CD4-positive, alpha-beta memory T cell (primary cell): ENCODE results near the gene MAP6. TPM values are rescaled to one million over a fixed set of nuclear protein-coding genes. Genes with fewer than 3 reads are reported as not detected.

ENCODE experiments used
- CTCF ChIA-PET: fragments of 350-600 bp; sonication (Branson Sonifier 250); formaldehyde crosslinking; loops from one replicate; lab custom pipeline; 2021; ENCODE audit warnings: inconsistent platforms; ENCODE audit not compliant: partially characterized antibody; lab: Charles Lee
- POLR2A ChIA-PET: fragments of 350-600 bp; sonication (Branson Sonifier 250); formaldehyde crosslinking; loops from one replicate; lab custom pipeline; 2021; ENCODE audit not compliant: partially characterized antibody; lab: Charles Lee
- DNase-seq, 5 donors: peaks; one replicate each; pipeline versions ENCODE4 v3.0.0 to v3.0.0-alpha.2; 2020 to 2022; ENCODE audit warnings: mixed read lengths in 1 of 5
- H3K27ac ChIP-seq: one replicate; pipeline ENCODE4 v1.7.0; 2013; ENCODE audit warnings: low read depth, low read length
- H3K27me3 ChIP-seq: 2 replicates; pipeline ENCODE4 v1.7.0; 2013; ENCODE audit warnings: mild to moderate bottlenecking, low read length, moderate library complexity; ENCODE audit not compliant: insufficient read depth
- H3K36me3 ChIP-seq: 2 replicates; pipeline ENCODE4 v1.7.0; 2013; ENCODE audit warnings: mild to moderate bottlenecking, low read length, moderate library complexity; ENCODE audit not compliant: insufficient read depth
- H3K4me1 ChIP-seq: 2 replicates; pipeline ENCODE4 v1.7.0; 2013; ENCODE audit warnings: mild to moderate bottlenecking, low read length, moderate library complexity; ENCODE audit not compliant: insufficient read depth
- H3K4me3 ChIP-seq, 2 donors: one replicate each; pipeline ENCODE4 v1.7.0; 2013; ENCODE audit warnings: low read length in 2 of 2, mild to moderate bottlenecking in 1 of 2
- H3K9me3 ChIP-seq, 2 donors: one replicate each; pipeline ENCODE4 v1.7.0; 2013; ENCODE audit warnings: low read length in 2 of 2, control low read depth in 1 of 2; ENCODE audit not compliant: control insufficient read depth in 1 of 2
- H3K27ac Mint-ChIP-seq, 7 donors: one replicate each; pipeline ENCODE4 v1.8.0; 2020 to 2021; ENCODE audit warnings: mixed read lengths in 7 of 7, mild to moderate bottlenecking in 6 of 7, inconsistent platforms in 3 of 7, moderate library complexity in 3 of 7
- H3K27me3 Mint-ChIP-seq, 2 donors: one replicate each; pipeline ENCODE4 v1.8.0; 2020 to 2021; ENCODE audit warnings: mixed read lengths in 2 of 2
- H3K36me3 Mint-ChIP-seq, 2 donors: one replicate each; pipeline ENCODE4 v1.8.0; 2020 to 2021; ENCODE audit warnings: mixed read lengths in 2 of 2, inconsistent platforms in 1 of 2, mild to moderate bottlenecking in 1 of 2
- H3K4me1 Mint-ChIP-seq, 4 donors: one replicate each; pipeline ENCODE4 v1.8.0; 2020 to 2021; ENCODE audit warnings: mixed read lengths in 4 of 4, mild to moderate bottlenecking in 1 of 4
- H3K4me3 Mint-ChIP-seq, 8 donors: one replicate each; pipeline ENCODE4 v1.8.0; 2020 to 2021; ENCODE audit warnings: mixed read lengths in 8 of 8, mild to moderate bottlenecking in 7 of 8, moderate library complexity in 6 of 8, inconsistent platforms in 3 of 8
- H3K9me3 Mint-ChIP-seq, 8 donors: one replicate each; pipeline ENCODE4 v1.8.0; 2020 to 2021; ENCODE audit warnings: mixed read lengths in 8 of 8, mild to moderate bottlenecking in 5 of 8, inconsistent platforms in 3 of 8, moderate library complexity in 1 of 8
- intact Hi-C: fragments of 100-400 bp; cut with micrococcal nuclease; formaldehyde crosslinking; loops from one replicate; pipeline ENCODE4 v1.15.1; 2023
- polyA plus RNA-seq, 2 donors: library from polyadenylated mRNA; unstranded; fragments of 300-500 nt; fragmentation: Illumina TruSeq; gene quantifications; one replicate each; pipeline ENCODE4 v1.2.3, GENCODE V29; 2021
- total RNA-seq, 2 experiments: library from RNA; stranded (reverse); gene quantifications; one replicate each; pipeline ENCODE4 v1.2.3, GENCODE V29; 2021

The MAP6 gene
- total and polyA plus RNA-seq, 4 experiments from 2014 or later = not detected

DNA sequence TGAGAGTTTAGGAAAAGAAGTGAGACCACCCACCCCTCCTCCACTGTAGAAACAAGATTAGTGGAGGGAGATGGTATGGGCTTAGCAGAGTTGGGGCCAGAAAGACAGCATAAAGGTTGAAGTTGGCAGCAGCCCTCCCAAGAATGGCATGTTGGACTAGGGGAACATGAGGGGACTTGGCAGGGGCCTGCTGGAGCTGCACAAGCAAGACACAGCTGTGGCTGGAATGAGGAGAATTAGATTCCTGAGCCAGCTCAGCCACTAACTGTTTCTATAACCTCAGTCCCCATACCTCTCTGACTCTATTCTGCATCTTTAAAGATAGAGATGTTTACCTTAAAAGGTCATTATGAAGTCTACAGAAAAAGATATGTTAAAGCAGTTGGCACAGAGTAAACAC is 13.2 kb downstream of the MAP6 start:
- no peak for DNase-seq
- intact Hi-C loops = no loop called here
- Histone ChIP-seq H3K36me3 (no peaks in the 10 kb centered on the region), H3K4me1 (no peaks in the 10 kb centered on the region), H3K4me3 (no peak overlapping the region), H3K9me3 (no peaks in the 10 kb centered on the region), H3K27ac (no peak overlapping the region), H3K27me3 (no peaks in the 10 kb centered on the region)
- Mint-ChIP-seq H3K4me1 (no peaks in the 10 kb centered on the region), H3K27ac (peak overlapping the region in 1 of 7 donors; percentile 87), H3K4me3 (no peak overlapping the region), H3K27me3 (peaks cover 18 to 21% of the 10 kb centered on the region in 2 donors), H3K9me3 (peaks cover 0 to 5% (median 0%) of the 10 kb centered on the region in 8 donors), H3K36me3 (no peaks in the 10 kb centered on the region)
- POLR2A ChIA-PET = no interaction called here
- CTCF ChIA-PET = no interaction called here

DNA sequence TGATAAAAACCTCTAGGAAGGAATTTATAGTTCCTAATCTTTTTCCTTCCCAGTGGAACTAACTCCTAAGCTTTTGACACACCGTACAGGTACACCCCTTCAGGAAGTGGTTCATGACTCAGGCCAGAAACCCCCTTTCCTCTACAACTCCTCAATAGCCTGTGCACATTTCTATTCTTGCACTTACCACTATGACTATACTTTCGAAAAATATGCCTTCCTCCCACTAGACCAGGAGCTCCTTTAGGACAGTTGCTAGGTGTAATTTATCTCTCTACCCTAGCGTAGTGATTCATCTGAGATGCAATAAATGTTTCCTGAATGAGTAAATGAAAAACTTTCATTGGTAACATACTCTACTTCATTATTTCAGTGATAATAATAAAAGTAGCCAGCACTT is 14.5 kb downstream of the MAP6 start:
- H3K27ac ChIP-seq = no peak overlapping the region
- Mint-ChIP-seq H3K36me3 (no peaks in the 10 kb centered on the region), H3K9me3 (peaks cover 0 to 5% (median 0%) of the 10 kb centered on the region in 8 donors), H3K27ac (no peak overlapping the region), H3K27me3 (peaks cover 11 to 13% of the 10 kb centered on the region in 2 donors), H3K4me1 (no peaks in the 10 kb centered on the region), H3K4me3 (no peak overlapping the region)
- no peaks in the 10 kb centered on the region for H3K9me3 ChIP-seq
- CTCF ChIA-PET = no interaction called here
- H3K36me3 ChIP-seq = no peaks in the 10 kb centered on the region
- POLR2A ChIA-PET = no interaction called here
- H3K4me1 ChIP-seq = no peaks in the 10 kb centered on the region
- no peaks in the 10 kb centered on the region for H3K27me3 ChIP-seq
- no peak overlapping the region for H3K4me3 ChIP-seq
- no peak for DNase-seq
- intact Hi-C loops = no loop called here

DNA sequence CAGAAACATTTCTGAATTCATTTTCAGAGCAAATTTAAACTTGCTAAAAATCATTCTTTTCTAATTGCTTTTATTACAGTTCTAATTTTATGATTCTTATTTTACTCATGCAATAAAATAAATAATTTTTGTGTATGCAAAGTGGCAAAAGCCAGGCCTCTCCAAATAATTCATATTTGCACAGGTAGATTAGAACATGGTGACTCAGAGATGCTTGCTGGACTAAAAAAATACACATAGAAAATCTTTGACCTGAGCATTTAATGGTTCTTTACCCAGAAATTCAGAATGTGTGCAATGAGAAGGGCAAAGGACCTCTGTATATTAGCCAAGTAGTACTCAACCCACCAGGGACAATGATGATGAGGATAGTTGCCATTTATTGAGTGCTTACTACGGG is 15.3 kb downstream of the MAP6 start:
- H3K4me3 ChIP-seq = no peak overlapping the region
- H3K27ac ChIP-seq = no peak overlapping the region
- intact Hi-C loops = no loop called here
- ChIA-PET POLR2A (no interaction called here), CTCF (no interaction called here)
- no peaks in the 10 kb centered on the region for H3K4me1 ChIP-seq
- H3K36me3 ChIP-seq = no peaks in the 10 kb centered on the region
- no peak for DNase-seq
- Mint-ChIP-seq H3K9me3 (peaks cover 0 to 3% (median 0%) of the 10 kb centered on the region in 8 donors), H3K27me3 (peaks cover 7 to 9% of the 10 kb centered on the region in 2 donors), H3K36me3 (no peaks in the 10 kb centered on the region), H3K4me1 (no peaks in the 10 kb centered on the region), H3K27ac (no peak overlapping the region), H3K4me3 (no peak overlapping the region)
- H3K9me3 ChIP-seq = no peaks in the 10 kb centered on the region
- H3K27me3 ChIP-seq = no peaks in the 10 kb centered on the region

DNA sequence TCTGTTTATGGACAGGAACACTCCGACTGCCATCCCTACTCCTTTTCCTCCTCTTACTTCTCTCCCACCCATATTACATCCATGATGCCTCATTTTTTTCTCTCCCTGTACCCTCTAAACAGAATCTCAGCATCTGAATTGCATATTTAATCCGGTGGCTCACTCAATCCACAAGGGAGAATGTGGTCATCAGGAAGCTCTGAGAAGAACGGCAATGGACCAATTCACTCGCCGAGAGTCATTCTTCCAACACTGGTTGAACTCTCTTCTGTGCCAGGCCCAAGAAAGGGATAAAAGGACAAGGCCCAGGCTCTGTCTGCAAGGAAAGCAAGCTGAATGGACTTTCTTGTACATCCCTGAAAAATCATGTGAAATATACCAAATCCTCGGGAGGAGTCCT is 15.9 kb downstream of the MAP6 start:
- Histone ChIP-seq H3K27me3 (no peaks in the 10 kb centered on the region), H3K4me3 (no peak overlapping the region), H3K36me3 (no peaks in the 10 kb centered on the region), H3K4me1 (no peaks in the 10 kb centered on the region), H3K27ac (no peak overlapping the region), H3K9me3 (no peaks in the 10 kb centered on the region)
- CTCF ChIA-PET = no interaction called here
- intact Hi-C loops = no loop called here
- H3K27me3 Mint-ChIP-seq = peaks cover 2 to 8% of the 10 kb centered on the region in 2 donors
- no peaks in the 10 kb centered on the region for H3K4me1 Mint-ChIP-seq
- no peaks in the 10 kb centered on the region for H3K36me3 Mint-ChIP-seq
- H3K4me3 Mint-ChIP-seq = no peak overlapping the region
- H3K27ac Mint-ChIP-seq = no peak overlapping the region
- no peak for DNase-seq
- POLR2A ChIA-PET = no interaction called here
- peaks cover 0 to 1% (median 0%) of the 10 kb centered on the region in 8 donors for H3K9me3 Mint-ChIP-seq

DNA sequence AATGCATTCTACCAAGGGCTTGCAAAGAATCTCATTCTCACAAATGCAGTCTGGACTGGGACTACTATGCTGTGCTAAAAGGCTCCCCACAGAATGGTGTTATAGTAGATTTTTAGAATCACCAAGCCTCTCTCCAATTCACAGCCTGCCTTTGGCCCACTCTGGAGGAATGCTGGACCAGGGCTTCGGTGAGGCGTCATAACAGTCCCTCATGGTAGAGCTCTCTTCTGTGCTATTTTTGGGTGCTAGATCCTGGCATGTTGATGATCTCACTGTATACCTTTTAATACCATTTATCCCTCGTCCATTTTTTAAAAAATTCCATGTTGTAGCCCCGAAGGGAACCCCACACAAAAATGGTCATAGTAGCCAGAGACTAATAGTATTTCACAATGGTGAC is 17.6 kb downstream of the MAP6 start:
- Histone ChIP-seq H3K9me3 (no peaks in the 10 kb centered on the region), H3K36me3 (no peaks in the 10 kb centered on the region), H3K27me3 (no peaks in the 10 kb centered on the region), H3K4me3 (no peak overlapping the region), H3K27ac (no peak overlapping the region), H3K4me1 (no peaks in the 10 kb centered on the region)
- DNase-seq = no peak
- no peak overlapping the region for H3K4me3 Mint-ChIP-seq
- peaks cover 0 to 6% of the 10 kb centered on the region in 2 donors for H3K27me3 Mint-ChIP-seq
- POLR2A ChIA-PET = no interaction called here
- intact Hi-C loops = no loop called here
- no peaks in the 10 kb centered on the region for H3K4me1 Mint-ChIP-seq
- CTCF ChIA-PET = no interaction called here
- H3K27ac Mint-ChIP-seq = peak overlapping the region in 1 of 7 donors; percentile 2
- no peaks in the 10 kb centered on the region for H3K9me3 Mint-ChIP-seq
- no peaks in the 10 kb centered on the region for H3K36me3 Mint-ChIP-seq

DNA sequence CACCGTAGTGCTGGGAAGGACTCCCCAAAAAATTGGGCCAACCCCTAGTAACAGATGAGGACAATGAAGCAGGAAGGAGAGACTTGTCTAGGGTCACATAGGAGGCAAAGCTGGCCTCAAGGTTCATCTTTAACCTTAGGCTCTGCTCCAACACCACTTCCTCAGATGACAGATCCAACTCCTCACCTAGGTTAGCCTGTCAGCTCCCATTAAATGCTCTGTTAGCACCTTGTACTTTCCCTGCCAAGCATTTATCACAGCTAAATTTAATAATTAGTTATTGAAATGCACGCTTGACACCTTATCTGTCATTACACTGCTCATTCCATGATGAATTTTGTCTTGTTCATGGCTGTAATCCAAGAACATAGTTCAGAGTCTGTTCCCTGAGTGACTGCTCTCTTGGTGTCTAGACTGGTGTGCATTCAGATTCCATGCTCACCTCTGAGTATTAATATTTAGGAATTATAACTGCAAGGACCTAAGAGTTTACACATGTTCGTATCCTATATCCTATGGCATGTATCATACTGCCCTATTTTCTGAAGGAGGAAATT is 18.6 kb downstream of the MAP6 start:
- Mint-ChIP-seq H3K9me3 (no peaks in the 10 kb centered on the region), H3K4me3 (no peak overlapping the region), H3K4me1 (no peaks in the 10 kb centered on the region), H3K27ac (no peak overlapping the region), H3K27me3 (peaks cover 3 to 5% of the 10 kb centered on the region in 2 donors), H3K36me3 (no peaks in the 10 kb centered on the region)
- H3K4me3 ChIP-seq = no peak overlapping the region
- ChIA-PET CTCF (no interaction called here), POLR2A (no interaction called here)
- no peaks in the 10 kb centered on the region for H3K4me1 ChIP-seq
- no peak overlapping the region for H3K27ac ChIP-seq
- intact Hi-C loops = no loop called here
- DNase-seq = no peak
- no peaks in the 10 kb centered on the region for H3K36me3 ChIP-seq
- H3K27me3 ChIP-seq = no peaks in the 10 kb centered on the region
- no peaks in the 10 kb centered on the region for H3K9me3 ChIP-seq

DNA sequence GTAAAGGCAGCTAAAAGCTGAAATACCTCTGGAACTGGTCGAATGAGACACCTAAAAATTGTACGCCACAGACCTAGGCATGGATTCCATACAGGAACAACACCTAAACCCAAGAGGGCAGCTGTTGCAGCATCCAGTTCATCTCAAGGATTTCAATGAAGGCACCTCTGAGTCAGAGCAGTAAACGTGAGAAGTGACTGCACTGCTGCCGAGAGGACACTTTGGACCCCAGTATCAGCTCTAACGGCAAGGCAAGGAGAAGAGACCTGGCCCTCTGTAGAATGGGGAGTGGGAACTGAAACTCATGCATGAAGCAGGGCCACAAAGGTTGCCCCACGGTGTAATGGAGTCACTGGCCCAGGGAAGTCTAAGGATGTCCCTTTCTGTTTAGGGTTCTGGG is 23.9 kb downstream of the MAP6 start:
- Mint-ChIP-seq H3K4me1 (no peaks in the 10 kb centered on the region), H3K4me3 (no peak overlapping the region), H3K9me3 (no peaks in the 10 kb centered on the region), H3K36me3 (no peaks in the 10 kb centered on the region), H3K27ac (no peak overlapping the region), H3K27me3 (peaks cover 1 to 7% of the 10 kb centered on the region in 2 donors)
- H3K27me3 ChIP-seq = no peaks in the 10 kb centered on the region
- H3K27ac ChIP-seq = no peak overlapping the region
- ChIA-PET CTCF (no interaction called here), POLR2A (interaction anchor here (0.6 kb wide), 1 partner anchor 331 kb away, joined by 3 read pairs; no protein-coding TSS in a partner anchor)
- intact Hi-C loops = no loop called here
- H3K4me3 ChIP-seq = no peak overlapping the region
- H3K36me3 ChIP-seq = no peaks in the 10 kb centered on the region
- H3K4me1 ChIP-seq = no peaks in the 10 kb centered on the region
- DNase-seq = no peak
- no peaks in the 10 kb centered on the region for H3K9me3 ChIP-seq

DNA sequence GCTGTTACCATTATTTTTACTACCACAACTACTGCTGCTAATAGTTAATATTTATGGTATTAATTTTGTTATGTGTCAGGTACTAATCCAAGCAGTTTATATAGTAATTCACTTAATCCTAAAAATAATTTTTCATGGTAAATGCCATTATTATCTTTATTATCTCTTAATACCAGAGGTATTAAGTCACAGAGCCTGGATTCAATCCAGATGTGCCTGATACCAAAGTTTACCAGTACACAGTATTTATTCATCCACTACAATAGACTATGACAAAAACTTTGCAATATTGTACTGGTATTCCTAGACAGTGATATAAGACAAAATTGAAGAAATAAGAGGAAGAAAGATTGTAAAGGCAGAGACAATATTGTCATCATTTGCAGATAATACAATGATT is 24.5 kb downstream of the MAP6 start:
- no peaks in the 10 kb centered on the region for H3K36me3 ChIP-seq
- H3K9me3 Mint-ChIP-seq = no peaks in the 10 kb centered on the region
- ChIA-PET POLR2A (no interaction called here), CTCF (no interaction called here)
- H3K4me1 ChIP-seq = no peaks in the 10 kb centered on the region
- no peak overlapping the region for H3K27ac Mint-ChIP-seq
- no peaks in the 10 kb centered on the region for H3K27me3 ChIP-seq
- H3K4me1 Mint-ChIP-seq = no peaks in the 10 kb centered on the region
- H3K4me3 ChIP-seq = no peak overlapping the region
- H3K27ac ChIP-seq = no peak overlapping the region
- H3K27me3 Mint-ChIP-seq = peaks cover 1 to 8% of the 10 kb centered on the region in 2 donors
- no peaks in the 10 kb centered on the region for H3K9me3 ChIP-seq
- no peak overlapping the region for H3K4me3 Mint-ChIP-seq
- no peaks in the 10 kb centered on the region for H3K36me3 Mint-ChIP-seq
- DNase-seq = no peak
- intact Hi-C loops = no loop called here
